Suppressor macrophage treated with lipopolysaccharide for 1 hour (primary cell): Measurements from ENCODE around the gene SKA1.
"Not testable (repeated sequence)": the region's sequence is repeated elsewhere in the genome, so short reads cannot be mapped to it uniquely, and the experiment has no call there.

ENCODE experiments used
- DNase-seq, 3 donors: peaks; one replicate each; pipeline ENCODE4 v3.0.0-alpha.2; 2020 to 2022

The SKA1 gene

GRCh38 chr18:50396005-50396660, 21.3 kb downstream of the SKA1 start:
- no peak for DNase-seq

GRCh38 chr18:50397023-50397422, 22.2 kb downstream of the SKA1 start:
- no peak for DNase-seq

GRCh38 chr18:50398099-50398498, 23.3 kb downstream of the SKA1 start:
- no peak for DNase-seq

DNA sequence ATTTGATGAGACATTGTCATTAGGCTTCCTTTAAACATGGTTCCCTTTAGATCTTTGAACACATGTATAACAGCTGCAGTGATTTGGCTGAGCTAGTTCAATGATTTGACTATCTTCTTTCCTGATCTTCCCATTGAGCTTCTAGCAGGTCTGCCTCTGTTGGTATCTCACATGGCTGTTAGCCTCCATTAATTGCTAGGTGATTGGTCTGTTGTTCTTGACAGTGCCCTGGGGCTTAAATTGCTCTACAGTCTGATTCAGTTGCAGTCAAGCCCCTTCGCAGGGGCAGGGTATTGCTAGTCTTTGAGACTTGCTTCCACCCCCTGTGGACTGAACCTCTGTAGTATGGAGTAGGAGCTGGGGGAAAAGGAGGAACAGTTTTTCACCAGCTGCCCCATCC, 24.1 kb downstream of the SKA1 start:
- no peak for DNase-seq

- DNase-seq = no peak
Observed at GRCh38 chr18:50399582-50399981, 24.7 kb downstream of the SKA1 start.

DNA sequence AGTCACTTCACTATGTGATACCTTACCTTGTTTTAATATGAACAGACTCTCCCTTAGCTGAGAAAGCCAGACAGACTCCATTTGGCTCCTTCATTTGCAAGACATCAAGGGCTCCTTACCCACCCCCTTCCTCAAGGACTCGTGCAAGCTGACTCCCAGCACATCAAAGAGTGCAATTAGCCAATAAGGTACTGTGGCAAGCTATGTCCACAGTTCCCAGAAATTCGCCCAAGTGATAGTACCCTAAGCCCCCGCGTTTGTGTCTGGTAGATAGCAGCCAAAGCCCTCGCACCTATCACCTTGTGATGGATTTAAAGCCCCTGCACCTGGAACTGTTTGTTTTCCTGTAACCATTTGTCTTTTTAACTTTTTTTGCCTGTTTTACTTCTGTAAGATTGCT, 25.6 kb downstream of the SKA1 start:
- DNase-seq = not testable (repeated sequence)

- DNase-seq = no peak
Observed at GRCh38 chr18:50401295-50401694, 26.4 kb downstream of the SKA1 start.

DNA sequence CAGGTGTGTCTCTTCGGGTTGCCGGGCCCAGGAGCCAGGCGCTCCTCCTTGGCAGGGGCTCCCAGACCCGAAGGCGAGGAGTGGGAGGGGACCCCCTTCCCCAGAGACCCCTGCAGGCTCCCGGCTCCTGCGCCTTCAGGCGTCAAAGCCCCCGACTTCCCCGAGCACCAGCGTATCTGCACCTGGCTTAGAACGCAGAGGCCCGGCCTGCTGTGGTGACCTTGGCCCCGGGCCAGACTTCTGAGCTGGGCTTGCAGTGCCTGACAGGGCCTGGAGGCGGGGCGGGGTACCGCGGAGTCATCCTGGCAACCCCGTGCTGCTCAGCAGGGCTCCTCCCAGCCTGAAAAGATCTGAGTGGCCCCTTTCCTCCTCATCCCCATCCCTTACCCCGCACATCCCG, 27.0 kb downstream of the SKA1 start:
- peak in 1 of 3 donors; percentile 13 for DNase-seq

GRCh38 chr18:50404752-50405581, 30.1 kb downstream of the SKA1 start:
- not testable (repeated sequence) for DNase-seq

DNA sequence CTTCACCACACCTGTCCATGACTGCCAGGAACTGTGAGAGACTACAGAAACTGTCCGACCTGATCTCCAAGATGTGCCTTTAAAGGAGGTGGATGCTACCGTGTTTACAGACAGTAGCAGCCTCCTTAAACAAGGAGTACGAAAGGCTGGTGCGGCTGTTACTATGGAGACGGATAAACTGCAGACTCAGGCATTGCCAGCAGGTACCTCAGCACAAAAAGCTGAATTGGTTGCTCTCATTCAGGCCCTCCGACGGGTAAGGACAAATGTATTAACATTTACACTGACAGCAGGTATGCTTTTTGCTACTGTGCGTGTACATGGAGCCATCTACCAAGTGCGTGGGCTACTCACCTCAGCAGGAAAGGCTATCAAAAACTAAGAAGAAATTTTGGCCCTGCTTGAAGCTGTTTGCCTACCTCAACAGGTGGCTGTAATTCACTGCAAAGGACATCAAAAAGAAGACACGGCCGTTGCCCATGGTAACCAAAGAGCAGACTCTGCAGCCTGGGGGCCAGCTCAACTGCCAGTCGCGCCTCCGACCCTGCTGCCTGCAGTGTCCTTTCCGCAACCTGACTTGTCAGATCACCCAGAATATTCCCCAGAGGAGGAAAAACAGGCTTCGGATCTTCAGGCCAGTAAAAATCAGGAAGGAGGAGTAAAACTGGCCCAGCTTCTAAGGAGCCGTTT, 30.9 kb downstream of the SKA1 start:
- DNase-seq = no peak

DNA sequence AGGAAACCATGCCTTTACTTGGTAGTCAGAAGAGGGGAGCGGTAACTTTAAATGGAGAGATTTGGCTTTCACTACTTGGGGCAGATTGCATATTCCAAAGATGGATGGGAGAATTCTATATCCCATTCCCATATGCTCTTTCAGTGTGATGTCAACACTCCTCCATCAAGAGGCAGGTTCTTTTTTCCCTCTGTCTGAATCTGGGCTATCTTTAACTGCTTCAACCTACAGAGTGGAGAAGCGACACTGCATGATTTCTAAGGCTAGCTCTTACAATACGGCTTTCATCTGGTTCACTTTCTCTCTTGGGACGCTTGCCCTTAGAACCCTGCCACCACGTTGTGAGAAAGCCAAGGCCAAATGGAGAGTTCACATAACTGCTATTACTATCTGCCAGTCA, 34.4 kb downstream of the SKA1 start:
- DNase-seq = no peak

DNA sequence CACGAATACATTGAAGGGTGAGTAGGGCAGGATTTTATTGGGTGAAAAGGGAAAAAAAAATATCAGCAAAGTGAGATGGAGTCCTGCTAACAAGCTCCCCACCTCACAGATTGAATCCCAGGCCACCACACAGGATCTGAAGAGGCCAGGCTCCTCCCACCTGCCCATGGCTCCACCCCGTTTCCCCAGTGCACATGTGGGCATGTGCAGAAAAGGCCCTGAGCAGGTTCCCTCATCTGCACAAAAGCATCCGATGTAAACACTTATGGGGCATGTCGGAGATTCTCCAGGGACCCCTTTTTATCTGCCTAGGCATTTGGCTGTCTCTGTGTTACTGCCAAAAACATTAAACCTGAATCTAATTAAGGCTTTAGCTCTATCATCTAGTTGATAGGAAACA, 35.2 kb downstream of the SKA1 start:
- DNase-seq = no peak

- DNase-seq = peak in 1 of 3 donors; percentile 3
Observed at GRCh38 chr18:50410894-50411293, 36.0 kb downstream of the SKA1 start.

- DNase-seq = not testable (repeated sequence)
Observed at GRCh38 chr18:50416832-50417231, 42.0 kb downstream of the SKA1 start.

DNA sequence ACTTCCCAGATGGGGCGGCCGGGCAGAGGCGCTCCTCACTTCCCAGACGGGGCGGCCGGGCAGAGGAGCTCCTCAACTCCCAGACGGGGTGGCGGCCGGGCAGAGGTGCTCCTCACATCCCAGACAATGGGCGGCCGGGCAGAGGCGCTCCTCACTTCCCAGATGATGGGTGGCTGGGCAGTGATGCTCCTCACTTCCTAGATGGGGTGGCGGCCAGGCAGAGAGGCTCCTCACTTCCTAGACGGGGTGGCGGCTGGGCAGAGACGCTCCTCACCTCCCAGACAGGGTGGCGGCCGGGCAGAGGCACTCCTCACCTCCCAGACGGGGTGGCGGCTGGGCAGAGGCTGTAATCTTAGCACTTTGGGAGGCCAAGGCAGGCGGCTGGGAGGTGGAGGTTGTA, 42.9 kb downstream of the SKA1 start:
- not testable (repeated sequence) for DNase-seq

DNA sequence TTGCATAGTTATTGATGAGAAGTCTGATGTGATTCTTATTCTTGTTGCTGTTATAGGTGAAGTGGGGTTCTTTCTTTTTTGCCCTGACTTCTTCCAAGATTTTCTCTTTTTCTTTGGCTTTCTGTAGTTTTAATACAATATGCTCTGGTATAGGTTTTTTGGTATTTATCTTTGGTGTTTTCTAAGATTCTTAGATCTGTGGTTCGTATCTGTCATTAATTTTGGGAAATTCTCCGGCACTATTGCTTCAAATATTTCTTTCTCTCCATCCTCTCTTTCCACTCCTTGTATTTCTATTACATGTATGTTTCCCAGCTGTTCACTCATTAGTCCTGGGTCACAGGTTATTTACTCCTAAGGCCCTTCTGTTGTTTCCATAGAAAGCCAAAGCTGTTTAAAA, 43.8 kb downstream of the SKA1 start:
- DNase-seq = no peak

- no peak for DNase-seq
Observed at GRCh38 chr18:50422286-50422898, 47.5 kb downstream of the SKA1 start.

DNA sequence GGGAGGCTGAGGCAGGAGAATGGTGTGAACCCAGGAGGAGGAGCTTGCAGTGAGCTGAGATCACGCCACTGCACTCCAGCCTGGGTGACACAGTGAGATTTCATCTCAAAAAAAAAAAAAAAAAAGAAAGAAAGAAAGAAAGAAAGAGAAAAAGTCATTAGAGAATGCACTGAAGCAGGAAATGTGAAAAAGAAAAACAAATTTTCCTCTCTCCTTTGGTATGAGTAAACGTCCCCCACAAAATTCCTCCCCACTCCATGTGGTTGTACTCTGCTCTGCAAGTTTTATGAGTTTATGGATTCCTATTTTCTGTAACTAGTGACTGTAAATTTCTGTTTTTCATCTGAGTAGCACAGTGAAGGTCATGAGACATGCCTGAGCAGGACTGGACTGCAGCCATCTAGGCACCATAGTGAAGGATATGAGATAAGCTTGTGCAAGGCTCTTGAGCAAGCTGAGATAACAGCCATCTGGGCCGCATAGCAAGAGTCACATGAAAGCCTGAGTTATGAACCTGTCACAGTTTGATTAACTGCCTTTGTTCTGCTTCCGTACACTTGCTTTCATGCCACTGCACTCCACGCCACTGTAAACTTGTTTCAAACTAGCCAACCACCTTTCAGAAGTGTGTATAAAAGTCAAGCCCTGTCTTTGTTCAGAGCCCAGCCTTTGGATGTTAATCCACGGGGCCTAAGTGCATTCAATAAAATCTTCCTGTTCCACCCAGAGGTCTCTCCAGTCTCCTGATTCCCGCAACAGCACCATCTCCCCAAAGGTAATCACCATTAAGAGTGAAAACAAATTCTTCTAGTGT, 50.2 kb downstream of the SKA1 start:
- no peak for DNase-seq

GRCh38 chr18:50427896-50428295, 53.0 kb downstream of the SKA1 start:
- no peak for DNase-seq

GRCh38 chr18:50428531-50429206, 53.8 kb downstream of the SKA1 start:
- no peak for DNase-seq

DNA sequence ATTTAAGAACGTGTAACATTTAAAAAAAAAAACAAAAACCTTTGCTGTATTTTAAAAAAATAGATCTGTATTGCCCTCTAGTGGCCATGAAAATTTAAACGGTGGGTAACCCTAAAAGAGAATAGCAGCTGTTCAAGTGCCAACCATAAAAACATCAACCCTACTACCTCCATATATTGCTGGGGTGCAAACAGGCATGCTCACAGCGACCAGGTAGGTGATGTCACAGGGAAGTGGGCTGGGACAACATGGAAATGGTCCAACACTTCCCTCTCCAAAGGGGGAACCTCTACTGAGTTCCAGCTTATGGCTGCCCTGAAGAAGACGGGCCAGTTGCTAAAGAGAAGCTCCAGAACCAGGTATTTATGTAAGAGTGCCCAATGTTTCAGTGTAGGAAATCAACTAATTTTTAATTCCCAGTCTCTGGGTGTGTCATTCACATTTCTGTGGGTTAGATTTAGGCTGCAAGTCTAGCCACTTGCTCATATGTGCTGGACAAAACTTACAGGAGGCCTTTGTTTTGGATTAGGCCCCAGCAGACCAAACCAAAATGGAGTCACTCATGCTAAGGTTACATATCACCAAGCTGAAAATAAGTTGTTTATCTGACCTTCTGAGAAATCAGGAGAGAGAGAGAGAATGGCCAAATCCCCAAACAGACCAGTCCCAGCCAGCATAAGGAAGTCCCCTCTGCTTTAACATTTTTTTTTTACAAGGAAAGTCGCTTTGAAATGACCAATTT, 54.5 kb downstream of the SKA1 start:
- peak; percentile 26 to 54 (median 43) for DNase-seq
